WERI-Rb-1 (cell line): ENCODE data around the gene ZFHX3.

Source experiments
- DNase-seq: peaks from one replicate; pipeline ENCODE4 v3.0.0-alpha.2; 2020
- H3K27ac ChIP-seq: fragments of 250-450 bp; sonication (Bioruptor Pico); 2 replicates; pipeline ENCODE4 v1.5.1; 2020; ENCODE audit warnings: mild to moderate bottlenecking, moderate library complexity
- H3K27me3 ChIP-seq: fragments of 250-450 bp; sonication (Bioruptor Pico); 2 replicates; pipeline ENCODE4 v1.5.1; 2021; ENCODE audit warnings: mild to moderate bottlenecking, low read depth, moderate library complexity; ENCODE audit not compliant: insufficient read depth, severe bottlenecking
- H3K36me3 ChIP-seq: fragments of 250-450 bp; sonication (Bioruptor Pico); 2 replicates; pipeline ENCODE4 v1.5.1; 2020; ENCODE audit warnings: mild to moderate bottlenecking, moderate library complexity
- H3K4me3 ChIP-seq: 2 replicates; pipeline ENCODE4 v1.5.1; 2011; ENCODE audit warnings: low read depth, mild to moderate bottlenecking, control low read depth, low read length
- H3K9me3 ChIP-seq: fragments of 250-450 bp; sonication (Bioruptor Pico); 2 replicates; pipeline ENCODE4 v1.5.1; 2021; ENCODE audit warnings: mild to moderate bottlenecking, moderate library complexity; ENCODE audit not compliant: severe bottlenecking
- CTCF ChIP-seq: IDR thresholded peaks from 2 replicates; pipeline ENCODE4 v1.5.1; 2011; ENCODE audit warnings: low read depth, mild to moderate bottlenecking, control low read depth, inconsistent platforms, low read length

ZFHX3 gene

GRCh38 chr16:72827866-72828265 lies 220.1 kb downstream of the ZFHX3 start:
- Histone ChIP-seq H3K27ac (no peak overlapping the region), H3K9me3 (no peaks in the 10 kb centered on the region), H3K27me3 (no peaks in the 10 kb centered on the region), H3K4me3 (no peak overlapping the region), H3K36me3 (peaks cover 33% of the 10 kb centered on the region)
- no peak for DNase-seq
- no peak for TF ChIP-seq CTCF

GRCh38 chr16:72825912-72826621 lies 221.9 kb downstream of the ZFHX3 start:
- no peak overlapping the region for H3K27ac ChIP-seq
- H3K36me3 ChIP-seq: peaks cover 33% of the 10 kb centered on the region
- H3K27me3 ChIP-seq: no peaks in the 10 kb centered on the region
- H3K4me3 ChIP-seq: no peak overlapping the region
- no peaks in the 10 kb centered on the region for H3K9me3 ChIP-seq
- TF ChIP-seq CTCF: no peak
- no peak for DNase-seq

GRCh38 chr16:72824761-72825160 lies 223.2 kb downstream of the ZFHX3 start:
- DNase-seq: no peak
- no peaks in the 10 kb centered on the region for H3K9me3 ChIP-seq
- TF ChIP-seq CTCF: no peak
- peaks cover 33% of the 10 kb centered on the region for H3K36me3 ChIP-seq
- no peaks in the 10 kb centered on the region for H3K27me3 ChIP-seq
- H3K4me3 ChIP-seq: no peak overlapping the region
- no peak overlapping the region for H3K27ac ChIP-seq

GRCh38 chr16:72824027-72824426 lies 223.9 kb downstream of the ZFHX3 start:
- DNase-seq: no peak
- no peaks in the 10 kb centered on the region for H3K9me3 ChIP-seq
- peaks cover 26% of the 10 kb centered on the region for H3K36me3 ChIP-seq
- H3K27me3 ChIP-seq: no peaks in the 10 kb centered on the region
- no peak overlapping the region for H3K4me3 ChIP-seq
- TF ChIP-seq CTCF: no peak
- H3K27ac ChIP-seq: no peak overlapping the region

GRCh38 chr16:72821185-72821950 lies 226.6 kb downstream of the ZFHX3 start:
- no peak for TF ChIP-seq CTCF
- Histone ChIP-seq H3K4me3 (no peak overlapping the region), H3K27me3 (no peaks in the 10 kb centered on the region), H3K36me3 (peaks cover 7% of the 10 kb centered on the region), H3K27ac (no peak overlapping the region), H3K9me3 (no peaks in the 10 kb centered on the region)
- DNase-seq: no peak
